Keratinocyte (primary cell): ENCODE measurements around the gene NDUFAF2. TPM values are rescaled to one million over a fixed set of nuclear protein-coding genes. Genes with fewer than 3 reads are reported as not detected.

ENCODE experiments used
- DNase-seq: peaks from one replicate; pipeline ENCODE4 v3.0.0-alpha.2; 2011; ENCODE audit warnings: low read depth, missing footprints, low spot score
- FAIRE-seq: peaks from 2 replicates; lab custom pipeline; 2011; peaks lifted over from hg19 to GRCh38; lab: Jason Lieb, UNC
- H2AFZ ChIP-seq: 2 replicates; pipeline ENCODE4 v1.6.0; 2012; ENCODE audit warnings: low read length, control low read depth, inconsistent platforms; ENCODE audit not compliant: control insufficient read depth
- H3K27ac ChIP-seq: 2 replicates; pipeline ENCODE4 v1.5.1; 2011; ENCODE audit warnings: low read length; ENCODE audit not compliant: control insufficient read depth, insufficient read depth
- H3K27me3 ChIP-seq: 3 replicates; pipeline ENCODE4 v1.6.0; 2011; ENCODE audit warnings: low read length; ENCODE audit not compliant: control insufficient read depth, insufficient read depth; ENCODE audit errors: extremely low read depth
- H3K36me3 ChIP-seq, 2 experiments: 2 replicates in 1 of 2; 3 replicates in 1 of 2; pipeline ENCODE4 v1.5.1; 2011; ENCODE audit warnings: low read length in 2 of 2, mild to moderate bottlenecking in 1 of 2; ENCODE audit not compliant: control insufficient read depth in 2 of 2, insufficient read depth in 2 of 2; ENCODE audit errors: extremely low read depth in 1 of 2
- H3K4me1 ChIP-seq: 3 replicates; pipeline ENCODE4 v1.5.1; 2011; ENCODE audit warnings: low read length; ENCODE audit not compliant: control insufficient read depth, insufficient read depth; ENCODE audit errors: extremely low read depth
- H3K4me2 ChIP-seq: 3 replicates; pipeline ENCODE4 v1.6.0; 2011; ENCODE audit warnings: low read depth, low read length; ENCODE audit not compliant: control insufficient read depth, insufficient read depth; ENCODE audit errors: extremely low read depth
- H3K4me3 ChIP-seq, 3 experiments: fragments of 200-600 bp in 1 of 3; sonication (generic) in 1 of 3; 2 replicates in 2 of 3; 3 replicates in 1 of 3; pipeline ENCODE4 v1.5.1; 2011 to 2016; ENCODE audit warnings: low read length in 3 of 3, mild to moderate bottlenecking in 3 of 3, control low read depth in 2 of 3, inconsistent platforms in 1 of 3, low read depth in 1 of 3, mixed read lengths in 1 of 3, mixed run types in 1 of 3, moderate library complexity in 1 of 3; ENCODE audit not compliant: control insufficient read depth in 2 of 3, insufficient read depth in 2 of 3; ENCODE audit errors: extremely low read depth in 1 of 3
- H3K79me2 ChIP-seq: 2 replicates; pipeline ENCODE4 v1.6.0; 2012; ENCODE audit warnings: low read length; ENCODE audit not compliant: control insufficient read depth, insufficient read depth
- H3K9ac ChIP-seq: 3 replicates; pipeline ENCODE4 v1.6.0; 2011; ENCODE audit warnings: low read length; ENCODE audit not compliant: control insufficient read depth, insufficient read depth; ENCODE audit errors: extremely low read depth
- H3K9me1 ChIP-seq: 3 replicates; pipeline ENCODE4 v1.6.0; 2011; ENCODE audit warnings: low read length; ENCODE audit not compliant: control insufficient read depth, insufficient read depth; ENCODE audit errors: extremely low read depth
- H3K9me3 ChIP-seq: 2 replicates; pipeline ENCODE4 v1.5.1; 2012; ENCODE audit warnings: low read depth, low read length; ENCODE audit not compliant: control insufficient read depth
- H4K20me1 ChIP-seq: 3 replicates; pipeline ENCODE4 v1.6.0; 2011; ENCODE audit warnings: low read length; ENCODE audit not compliant: control insufficient read depth, insufficient read depth; ENCODE audit errors: extremely low read depth
- CTCF ChIP-seq, 3 experiments: IDR thresholded peaks in 1 of 3; conservative IDR thresholded peaks in 1 of 3; optimal IDR thresholded peaks in 1 of 3; 2 replicates in 2 of 3; 3 replicates in 1 of 3; pipeline versions ENCODE3 to v1.5.1; 2011; ENCODE audit warnings: low read length in 3 of 3, mild to moderate bottlenecking in 3 of 3, moderate library complexity in 2 of 3, control low read depth in 1 of 3, inconsistent platforms in 1 of 3; ENCODE audit not compliant: insufficient read depth in 2 of 3; ENCODE audit errors: extremely low read depth in 1 of 3
- EZH2 ChIP-seq: IDR thresholded peaks from one replicate; pipeline ENCODE4 v1.6.1; 2012; ENCODE audit warnings: inconsistent platforms, mild to moderate bottlenecking, low read length, moderate library complexity
- dilution Hi-C: fragments of 300-500 bp; cut with MboI; formaldehyde crosslinking; loops from one replicate; pipeline ENCODE4 v1.7.0; 2020; ENCODE audit warnings: low sequenced_read_pairs; ENCODE audit not compliant: extremely low pct_ligation_motif_present
- polyA plus RNA-seq, 5 experiments: library from polyadenylated mRNA; depleted of rRNA in 3 of 5; stranded (reverse) in 3 of 5; stranded (forward) in 1 of 5; unstranded in 1 of 5; fragments of >200 nt; gene quantifications; 1 replicate in 1 of 5; 2 replicates in 3 of 5; 3 replicates in 1 of 5; pipeline versions ENCODE4 v1.2.1 to v1.2.3, GENCODE V29; 2011 to 2012; ENCODE audit warnings: missing spikeins in 2 of 5, low read depth in 1 of 5, low replicate concordance in 1 of 5

Gene NDUFAF2
- polyA plus RNA-seq, 1 donor (not counting 4 experiments of a cell fraction or from before 2014, with no cell fraction given) = 62.3 TPM

- Histone ChIP-seq H3K27ac (no peak overlapping the region), H3K4me3 (no peak overlapping the region), H3K36me3 (no peaks in the 10 kb centered on the region), H3K9me3 (no peaks in the 10 kb centered on the region), H2AFZ (no peak overlapping the region), H3K27me3 (no peaks in the 10 kb centered on the region), H4K20me1 (no peaks in the 10 kb centered on the region), H3K4me1 (peaks cover 5% of the 10 kb centered on the region), H3K9ac (no peak overlapping the region), H3K4me2 (no peak overlapping the region), H3K9me1 (no peaks in the 10 kb centered on the region), H3K79me2 (peaks cover 8% of the 10 kb centered on the region)
- FAIRE-seq (no peak), DNase-seq (no peak)
- TF ChIP-seq EZH2 (no peak), CTCF (optimal IDR thresholded peaks at IDR 0.05 in 1 of 3, IDR thresholded peaks at IDR 0.05 in 1 of 3, conservative IDR thresholded peaks at IDR 0.05 in 1 of 3; ENCODE audit: extremely low read depth in 1 of 3, insufficient read depth in 2 of 3, low read length in 3 of 3) (no peak)
- dilution Hi-C loops = no loop called here
Observed at GRCh38 chr5:61000887-61001286, 55.9 kb downstream of the NDUFAF2 start.

GRCh38 chr5:61001647-61002046 lies 56.6 kb downstream of the NDUFAF2 start:
- Histone ChIP-seq H3K9ac (no peak overlapping the region), H3K9me1 (no peaks in the 10 kb centered on the region), H3K9me3 (no peaks in the 10 kb centered on the region), H3K27ac (no peak overlapping the region), H3K4me1 (peaks cover 5% of the 10 kb centered on the region), H2AFZ (no peak overlapping the region), H4K20me1 (no peaks in the 10 kb centered on the region), H3K4me3 (no peak overlapping the region), H3K4me2 (no peak overlapping the region), H3K27me3 (no peaks in the 10 kb centered on the region), H3K36me3 (no peaks in the 10 kb centered on the region), H3K79me2 (peaks cover 2% of the 10 kb centered on the region)
- TF ChIP-seq CTCF (optimal IDR thresholded peaks at IDR 0.05 in 1 of 3, IDR thresholded peaks at IDR 0.05 in 1 of 3, conservative IDR thresholded peaks at IDR 0.05 in 1 of 3; ENCODE audit: extremely low read depth in 1 of 3, insufficient read depth in 2 of 3, low read length in 3 of 3) (no peak), EZH2 (no peak)
- no peak for DNase-seq
- FAIRE-seq = no peak
- dilution Hi-C loops = no loop called here
